M059J (cell line): ENCODE data around the gene LATS2. TPM values are rescaled to one million over a fixed set of nuclear protein-coding genes. Genes with fewer than 3 reads are reported as not detected.
A peak's percentile ranks its signal among the peaks of the same experiment; 100 is the strongest.
"Not testable (repeated sequence)": the region's sequence is repeated elsewhere in the genome, so short reads cannot be mapped to it uniquely, and the experiment has no call there.

ENCODE experiments used
- DNase-seq: peaks from one replicate; pipeline ENCODE4 v3.0.0-alpha.2; 2012; ENCODE audit warnings: low read depth
- total RNA-seq: library from RNA; depleted of rRNA; stranded (reverse); fragments of >200 nt; shearing (Covaris generic); gene quantifications from 2 replicates; pipeline ENCODE4 v1.2.3, GENCODE V29; 2014

The LATS2 gene
- total RNA-seq, 1 experiment from 2014 or later = 9.9 TPM

GRCh38 chr13:21075379-21076249 lies 14.2 kb upstream of the LATS2 start:
- no peak for DNase-seq

DNA sequence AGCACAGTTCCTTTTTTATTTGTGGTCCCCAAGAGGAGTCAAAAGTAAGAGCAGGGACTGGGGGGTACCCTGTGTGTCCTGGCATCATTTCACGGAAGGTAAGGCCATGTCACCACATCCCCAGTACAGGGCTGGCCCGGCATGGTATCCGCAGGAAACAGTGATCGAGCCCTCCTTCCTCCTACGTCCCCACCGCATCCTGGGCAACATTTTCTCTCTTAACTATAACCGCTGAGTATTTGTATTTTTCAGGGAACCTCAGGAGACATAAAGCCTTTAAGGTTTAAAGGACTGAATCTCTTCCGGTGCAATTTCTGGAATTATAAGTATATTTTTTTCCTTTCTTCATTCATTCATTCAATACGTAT lies 13.6 kb upstream of the LATS2 start:
- no peak for DNase-seq

DNA sequence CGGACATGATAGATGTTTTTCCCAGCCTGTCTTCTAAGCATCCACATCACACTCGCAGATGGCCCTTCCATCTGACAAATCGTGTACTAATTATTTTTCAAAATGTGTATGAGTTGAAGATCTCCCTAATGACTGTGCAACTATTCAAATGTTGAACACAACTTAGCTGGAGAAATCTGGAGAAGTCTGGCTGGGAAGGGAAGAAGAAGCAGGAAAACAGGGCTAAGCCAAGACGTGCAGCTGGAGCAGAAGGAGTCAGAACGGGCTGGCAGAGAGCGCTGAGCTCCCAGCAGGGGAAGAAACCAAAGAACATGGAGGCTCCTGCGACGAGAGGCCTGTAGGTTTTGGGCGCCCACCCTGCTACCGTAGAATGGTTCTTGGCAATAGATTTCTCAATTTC lies 13.2 kb upstream of the LATS2 start:
- no peak for DNase-seq

- DNase-seq = peak; percentile 51
Observed at GRCh38 chr13:21071924-21072323, 10.5 kb upstream of the LATS2 start.

GRCh38 chr13:21071015-21071414 lies 9.6 kb upstream of the LATS2 start:
- peak; percentile 79 for DNase-seq

DNA sequence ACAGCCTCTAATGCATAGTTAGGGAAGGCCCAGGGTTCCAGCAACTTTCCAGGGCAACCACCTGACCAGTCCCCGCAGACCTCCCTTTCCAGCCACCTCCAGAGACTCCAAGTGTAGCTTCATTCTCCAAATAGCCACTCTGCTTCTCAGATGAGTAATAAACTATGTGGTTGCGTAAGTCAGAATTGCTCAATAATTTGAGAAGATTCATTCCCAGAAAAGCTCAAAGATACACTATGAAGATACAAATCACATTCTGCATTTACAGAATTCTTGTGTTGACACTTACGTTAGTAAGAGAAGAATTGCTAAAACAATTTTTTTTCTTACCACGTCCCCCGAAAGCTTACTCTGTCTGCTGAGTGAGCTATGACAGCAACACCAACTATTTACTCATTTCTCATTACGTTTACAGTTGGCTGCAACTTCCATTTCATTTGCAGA lies 8.2 kb upstream of the LATS2 start:
- peak; percentile 92 for DNase-seq

DNA sequence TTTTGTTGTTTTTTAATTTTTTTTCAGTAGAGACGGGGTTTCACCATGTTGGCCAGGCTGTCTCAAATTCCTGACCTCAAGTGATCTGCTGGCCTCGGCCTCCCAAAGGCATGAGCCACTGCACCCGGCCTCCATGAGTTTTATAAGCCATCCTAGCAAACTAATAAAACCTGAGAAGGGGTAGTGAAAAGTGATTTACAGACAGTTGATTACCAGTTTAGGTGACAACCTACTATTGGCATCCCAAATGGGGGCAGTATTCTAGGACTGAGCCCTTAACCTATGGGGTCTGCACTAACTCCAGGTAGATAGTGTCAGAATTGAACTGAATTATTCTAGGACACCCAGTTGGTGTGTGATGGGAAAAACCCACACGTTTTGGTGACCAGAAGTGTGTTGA lies 6.5 kb upstream of the LATS2 start:
- DNase-seq = no peak

DNA sequence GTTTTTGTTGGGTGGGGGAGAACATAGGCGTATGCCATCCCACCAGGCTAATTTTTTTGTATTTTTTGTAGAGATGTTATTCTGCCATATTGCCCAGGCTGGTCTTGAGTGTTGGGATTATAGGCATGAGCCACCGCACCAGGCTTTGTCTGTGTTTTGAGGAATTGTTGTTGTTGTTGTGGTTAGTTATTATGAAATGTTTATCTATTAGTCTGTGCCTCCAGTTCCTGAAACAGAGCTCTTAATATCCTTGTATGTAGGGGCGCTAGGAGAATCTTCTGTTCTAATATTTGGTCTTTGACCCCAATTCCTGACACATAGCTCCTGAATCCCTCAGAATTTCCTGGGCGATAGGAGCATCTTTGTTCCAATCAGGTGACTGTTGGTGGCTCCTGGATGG lies 5.6 kb upstream of the LATS2 start:
- DNase-seq = no peak

DNA sequence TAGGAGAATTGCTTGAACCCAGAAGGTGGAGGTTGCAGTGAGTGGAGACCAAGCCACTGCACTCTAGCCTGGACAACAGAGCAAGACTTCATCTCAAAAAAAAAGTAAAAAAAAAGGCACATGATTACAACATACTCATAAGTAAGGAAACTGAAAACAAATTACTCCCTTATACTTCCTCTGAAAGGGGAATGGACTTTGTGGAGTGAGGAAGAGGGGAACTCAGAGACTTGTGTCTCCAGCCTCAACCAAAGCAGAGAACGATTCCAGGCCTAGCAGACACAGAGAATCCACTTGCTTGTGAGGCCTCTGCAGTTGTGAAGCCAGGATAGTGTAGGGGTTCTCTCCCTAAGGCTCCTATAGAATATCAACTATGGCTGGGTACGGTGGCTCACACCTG lies 4.3 kb upstream of the LATS2 start:
- DNase-seq = no peak

- no peak for DNase-seq
Observed at GRCh38 chr13:21063031-21063430, 1.6 kb upstream of the LATS2 start.

DNA sequence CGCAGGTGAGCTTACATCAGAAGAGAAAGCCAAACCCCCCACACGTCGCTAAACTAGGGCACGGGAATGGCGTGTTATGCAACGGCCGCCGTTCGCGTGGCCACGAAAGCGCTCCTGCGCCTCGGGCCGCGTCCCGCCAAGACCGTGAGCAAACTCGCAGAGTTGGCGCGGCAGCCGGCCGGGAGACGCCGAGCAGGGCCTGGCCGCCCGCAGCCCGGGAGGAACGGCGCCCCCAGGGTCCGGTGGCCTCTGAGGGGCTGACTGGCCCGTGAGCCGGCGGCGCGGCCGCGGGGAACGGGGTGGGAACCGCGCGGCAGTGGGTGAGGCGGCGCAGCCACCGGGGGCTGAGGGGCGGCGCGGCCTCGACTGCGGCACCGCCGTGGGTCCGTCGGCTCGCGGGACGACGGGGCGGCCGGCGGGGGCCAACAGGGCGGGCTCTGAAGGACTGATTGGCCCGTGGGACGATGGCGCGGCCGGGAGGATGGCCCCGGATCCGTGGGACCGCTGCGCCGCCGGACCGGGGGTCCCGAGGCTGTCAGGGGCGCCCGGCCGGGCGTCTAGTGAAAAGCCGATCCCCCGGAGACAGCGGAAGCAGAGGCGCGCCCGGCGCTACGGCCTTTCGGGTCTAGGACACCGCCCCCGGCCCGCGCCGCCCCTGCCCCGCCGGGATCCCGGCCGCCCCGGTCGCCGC lies 903 bp downstream of the LATS2 start:
- DNase-seq = peak; percentile 42

DNA sequence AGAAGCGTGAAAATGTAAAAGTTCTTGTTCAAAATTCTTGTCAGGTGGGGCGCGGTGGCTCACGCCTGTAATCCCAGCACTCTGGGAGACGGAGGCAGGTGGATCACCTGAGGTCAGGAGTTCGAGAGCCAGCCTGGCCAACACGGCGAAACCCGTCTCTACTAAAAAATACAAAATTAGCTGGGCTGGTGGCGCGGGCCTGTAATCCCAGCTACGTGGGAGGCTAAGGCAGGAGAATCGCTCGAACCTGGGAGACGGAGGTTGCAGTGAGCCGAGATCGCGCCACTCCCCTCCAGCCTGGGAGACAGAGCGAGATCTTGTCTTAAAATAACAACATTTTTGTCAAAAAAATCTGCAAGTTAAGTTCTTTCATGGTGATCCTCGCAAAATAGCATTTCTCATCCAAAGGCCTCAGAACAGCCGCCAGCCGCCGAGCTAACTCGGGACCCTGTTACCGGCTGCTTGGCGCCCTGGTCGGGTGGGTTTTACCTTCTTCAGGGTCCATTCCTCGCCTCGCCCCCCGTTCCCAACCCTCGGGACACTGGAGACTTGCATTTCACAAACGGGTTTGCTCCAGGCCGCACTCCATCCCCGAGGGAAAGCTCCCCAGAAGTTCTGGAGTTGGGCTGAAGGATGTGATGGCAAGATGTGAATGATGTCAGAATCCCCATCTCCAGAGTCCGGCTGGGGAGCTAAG lies 1.6 kb downstream of the LATS2 start:
- DNase-seq = no peak

DNA sequence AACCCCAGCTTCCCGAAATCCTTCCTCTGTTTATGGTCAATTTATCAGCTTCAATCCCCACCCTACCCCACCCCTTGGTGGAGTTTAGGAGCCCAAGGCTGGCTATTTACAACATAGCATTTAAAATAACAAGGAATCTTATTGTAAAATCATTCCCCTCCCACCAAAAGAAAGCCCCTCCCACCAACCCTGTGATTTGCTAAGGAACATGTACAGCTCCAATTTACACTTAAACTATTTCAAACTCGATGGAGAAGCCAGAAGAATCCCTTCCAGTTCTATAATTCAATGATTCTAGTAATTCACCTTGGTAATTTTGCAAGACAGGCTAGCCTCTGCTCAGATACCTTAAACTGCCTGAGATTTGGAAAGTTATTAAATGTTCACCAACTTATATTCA lies 3.0 kb downstream of the LATS2 start:
- no peak for DNase-seq

GRCh38 chr13:21055511-21056045 lies 5.8 kb downstream of the LATS2 start:
- no peak for DNase-seq

DNA sequence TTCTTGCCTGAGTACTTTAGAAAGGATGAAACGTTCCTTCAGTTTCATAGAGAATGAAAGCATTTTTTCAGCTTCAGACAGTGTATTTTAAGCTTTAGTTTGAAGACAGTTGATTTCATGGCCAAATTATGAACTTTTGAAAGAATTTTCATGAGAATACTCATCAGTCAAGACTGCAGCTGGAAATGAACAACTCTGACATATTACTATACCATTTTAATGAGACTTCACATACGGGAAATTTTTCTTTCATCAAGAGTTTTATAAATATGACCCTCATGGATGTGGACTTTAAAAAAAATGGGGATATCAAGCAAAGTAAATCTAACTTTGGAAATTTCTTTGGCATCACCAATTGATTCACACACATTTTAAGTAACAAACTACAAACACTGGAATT lies 6.4 kb downstream of the LATS2 start:
- no peak for DNase-seq

DNA sequence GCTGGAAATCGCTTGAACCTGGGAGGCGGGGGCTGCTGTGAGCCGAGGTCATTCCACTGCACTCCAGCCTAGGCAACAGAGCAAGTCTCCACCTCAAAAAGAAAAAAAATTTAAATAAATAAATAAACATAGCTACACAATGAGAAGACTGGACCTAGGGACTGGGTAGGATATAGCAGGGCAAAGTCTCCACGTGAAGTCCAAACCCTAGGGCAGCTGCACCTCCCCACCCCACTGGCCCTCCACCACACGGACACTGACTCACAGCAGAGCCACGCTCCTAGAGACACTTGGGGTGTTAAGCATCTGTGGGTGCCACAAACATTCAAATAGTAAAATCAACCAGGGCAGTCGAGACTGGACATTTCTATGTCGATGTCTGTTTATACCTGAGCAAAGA lies 7.1 kb downstream of the LATS2 start:
- no peak for DNase-seq

DNA sequence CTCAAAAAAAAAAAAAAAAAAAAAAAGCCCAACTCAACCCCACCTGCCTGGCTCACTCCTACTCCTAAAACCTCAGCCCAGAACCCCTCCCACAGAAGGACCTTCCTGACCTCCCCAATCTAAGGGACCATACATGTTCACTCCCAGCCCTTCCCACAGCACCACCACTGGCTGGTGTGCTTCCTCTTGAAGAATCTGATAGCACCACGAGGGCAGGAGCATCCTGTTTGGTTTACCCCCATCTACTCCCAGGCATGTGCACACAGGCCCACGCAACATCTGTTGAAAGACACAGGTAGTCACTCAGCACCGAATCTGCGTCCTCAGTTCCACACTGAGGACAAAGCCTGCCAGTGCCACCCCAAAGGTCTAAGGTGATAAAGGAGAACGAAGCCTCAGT lies 8.2 kb downstream of the LATS2 start:
- DNase-seq = no peak

GRCh38 chr13:21051675-21052074 lies 9.7 kb downstream of the LATS2 start:
- DNase-seq = no peak

DNA sequence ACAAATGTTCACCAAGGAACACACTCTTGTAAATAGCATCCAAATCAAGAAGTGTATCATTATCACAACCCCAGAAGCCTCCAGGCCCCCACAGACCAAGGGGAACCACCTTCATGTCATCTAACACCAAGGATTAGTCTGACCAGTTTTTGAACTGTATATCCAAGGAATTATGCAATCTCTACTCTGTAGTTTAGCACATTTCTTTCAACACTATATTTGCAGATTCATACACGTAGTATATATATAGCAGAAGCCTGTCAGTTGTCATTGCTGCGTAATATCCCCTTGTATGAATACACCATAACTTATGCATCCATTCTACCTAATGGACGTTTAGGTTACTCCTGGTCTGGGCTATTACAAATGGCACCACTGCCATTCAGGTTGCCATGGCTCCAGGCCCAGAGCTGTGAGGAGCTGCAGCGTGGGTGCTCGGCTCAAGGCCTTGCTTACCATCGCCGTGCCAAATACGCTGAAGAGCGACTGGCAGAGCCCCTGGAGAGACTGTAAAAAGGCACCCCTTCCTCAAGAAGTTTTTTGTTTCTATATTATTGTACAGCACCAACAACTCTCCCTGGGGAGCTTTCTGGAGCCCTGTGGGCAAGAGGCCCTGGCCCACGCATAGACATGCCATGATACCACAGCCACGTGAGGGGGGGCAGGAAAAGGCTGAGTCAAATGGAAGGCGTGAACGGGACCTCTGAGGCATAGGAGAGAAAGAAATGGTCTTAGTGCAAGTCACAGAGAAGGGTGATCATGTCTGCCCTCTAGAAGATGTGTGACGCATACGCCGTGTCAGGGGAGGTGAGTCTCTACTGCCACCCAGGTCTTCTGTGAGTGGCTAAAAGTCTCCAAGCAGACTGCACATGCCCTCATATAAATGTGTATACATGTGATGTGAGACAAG lies 10.8 kb downstream of the LATS2 start:
- peak; percentile 23 for DNase-seq

- not testable (repeated sequence) for DNase-seq
Observed at GRCh38 chr13:21049731-21050130, 11.7 kb downstream of the LATS2 start.
